ENCODE measurements around the gene SMPD3. TPM values are rescaled to one million over a fixed set of nuclear protein-coding genes. Genes with fewer than 3 reads are reported as not detected.

Gene SMPD3
- total and polyA plus RNA-seq, 2 experiments from 2014 or later, result 0.57 to 0.83 TPM

DNA sequence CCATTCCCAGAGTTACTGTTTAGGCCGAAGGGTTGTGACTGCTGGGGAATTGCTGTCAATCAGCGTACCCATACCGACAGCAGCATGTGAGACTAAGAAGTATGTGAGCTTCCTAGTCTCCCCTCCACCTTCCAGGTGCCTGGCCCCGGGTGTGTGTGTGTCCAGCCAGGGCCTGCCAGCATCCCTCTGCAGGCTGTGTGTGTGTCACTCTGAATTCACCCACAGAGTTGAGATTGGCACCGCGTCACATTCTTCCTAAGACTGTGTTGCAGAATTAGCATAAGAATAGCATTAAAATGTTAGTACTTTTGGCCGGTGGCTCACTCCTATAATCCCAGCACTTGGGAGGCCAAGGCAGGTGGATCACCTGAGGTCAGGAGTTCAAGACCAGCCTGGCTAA lies 105.7 kb downstream of the SMPD3 start:
- H3K4me3 Mint-ChIP-seq, result no peak overlapping the region
- Histone ChIP-seq H3K4me2 (no peak overlapping the region), H4K20me1 (replicated peaks; ENCODE audit: insufficient read depth) (no peaks in the 10 kb centered on the region; the same call in 1 of the 2 replicates), H3F3A (replicated peaks; ENCODE audit: low read depth) (peaks cover 9% of the 10 kb centered on the region; the same call in 1 of the 2 replicates), H3K36me3 (ENCODE audit: insufficient read depth) (peaks cover 14% of the 10 kb centered on the region), H3K9me2 (ENCODE audit: insufficient read depth) (no peaks in the 10 kb centered on the region), H3K4me1 (ENCODE audit: insufficient read depth) (no peaks in the 10 kb centered on the region; the same call in 1 of the 2 replicates), H2AFZ (no peak overlapping the region), H3K27me3 (ENCODE audit: insufficient read depth) (no peaks in the 10 kb centered on the region), H3K79me2 (replicated peaks; ENCODE audit: insufficient read depth) (no peaks in the 10 kb centered on the region), H3K27ac (ENCODE audit: low read depth) (peak overlapping the region; percentile 59; the same call in 1 of the 2 replicates), H3K4me3 (no peak overlapping the region)
- H3K4me1 Mint-ChIP-seq, result no peaks in the 10 kb centered on the region
- no peaks in the 10 kb centered on the region for H3K27me3 Mint-ChIP-seq (ENCODE audit: insufficient read depth, low read depth, poor library complexity)
- H3K9me3 Mint-ChIP-seq, result no peaks in the 10 kb centered on the region
- TF ChIP-seq EZH2 (IDR thresholded peaks at IDR 0.05; ENCODE audit: low read depth, unreplicated experiment) (no peak), CREB1 (CRISPR knock-in tag; IDR thresholded peaks at IDR 0.05; ENCODE audit: low read depth) (no peak), JUNB (IDR thresholded peaks at IDR 0.05; ENCODE audit: unreplicated experiment) (no peak), CTCF (conservative IDR thresholded peaks at IDR 0.05; ENCODE audit: low read depth in 2 of 2) (no peak), ZNF462 (CRISPR knock-in tag; IDR thresholded peaks at IDR 0.05) (no peak), EZH2phosphoT487 (IDR thresholded peaks at IDR 0.05; ENCODE audit: unreplicated experiment) (no peak), NANOG (IDR thresholded peaks at IDR 0.05; ENCODE audit: borderline replicate concordance) (no peak), POLR2AphosphoS5 (IDR thresholded peaks at IDR 0.05; ENCODE audit: low read depth) (no peak), ZNF331 (CRISPR knock-in tag; IDR thresholded peaks at IDR 0.05; ENCODE audit: low read depth) (no peak), ETS1 (IDR thresholded peaks at IDR 0.05) (no peak), STAT1 (IDR thresholded peaks at IDR 0.05; ENCODE audit: unreplicated experiment) (no peak), ZNF114 (CRISPR knock-in tag; IDR thresholded peaks at IDR 0.05) (no peak)
- TF ChIP-seq, protein P1, sequence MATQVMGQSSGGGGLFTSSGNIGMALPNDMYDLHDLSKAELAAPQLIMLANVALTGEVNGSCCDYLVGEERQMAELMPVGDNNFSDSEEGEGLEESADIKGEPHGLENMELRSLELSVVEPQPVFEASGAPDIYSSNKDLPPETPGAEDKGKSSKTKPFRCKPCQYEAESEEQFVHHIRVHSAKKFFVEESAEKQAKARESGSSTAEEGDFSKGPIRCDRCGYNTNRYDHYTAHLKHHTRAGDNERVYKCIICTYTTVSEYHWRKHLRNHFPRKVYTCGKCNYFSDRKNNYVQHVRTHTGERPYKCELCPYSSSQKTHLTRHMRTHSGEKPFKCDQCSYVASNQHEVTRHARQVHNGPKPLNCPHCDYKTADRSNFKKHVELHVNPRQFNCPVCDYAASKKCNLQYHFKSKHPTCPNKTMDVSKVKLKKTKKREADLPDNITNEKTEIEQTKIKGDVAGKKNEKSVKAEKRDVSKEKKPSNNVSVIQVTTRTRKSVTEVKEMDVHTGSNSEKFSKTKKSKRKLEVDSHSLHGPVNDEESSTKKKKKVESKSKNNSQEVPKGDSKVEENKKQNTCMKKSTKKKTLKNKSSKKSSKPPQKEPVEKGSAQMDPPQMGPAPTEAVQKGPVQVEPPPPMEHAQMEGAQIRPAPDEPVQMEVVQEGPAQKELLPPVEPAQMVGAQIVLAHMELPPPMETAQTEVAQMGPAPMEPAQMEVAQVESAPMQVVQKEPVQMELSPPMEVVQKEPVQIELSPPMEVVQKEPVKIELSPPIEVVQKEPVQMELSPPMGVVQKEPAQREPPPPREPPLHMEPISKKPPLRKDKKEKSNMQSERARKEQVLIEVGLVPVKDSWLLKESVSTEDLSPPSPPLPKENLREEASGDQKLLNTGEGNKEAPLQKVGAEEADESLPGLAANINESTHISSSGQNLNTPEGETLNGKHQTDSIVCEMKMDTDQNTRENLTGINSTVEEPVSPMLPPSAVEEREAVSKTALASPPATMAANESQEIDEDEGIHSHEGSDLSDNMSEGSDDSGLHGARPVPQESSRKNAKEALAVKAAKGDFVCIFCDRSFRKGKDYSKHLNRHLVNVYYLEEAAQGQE (IDR thresholded peaks at IDR 0.05; ENCODE audit: unreplicated experiment), result no peak
- peaks cover 70% of the 10 kb centered on the region for H3K36me3 Mint-ChIP-seq (ENCODE audit: low read depth)
- no peak overlapping the region; the same call in 1 of the 2 replicates for H3K27ac Mint-ChIP-seq
- DNase-seq (ENCODE audit: low spot score) (peak; percentile 29), ATAC-seq (peak; percentile 68)
